Mesodermal cell (in vitro differentiated cells): ENCODE results near the gene ADRA2B.

ENCODE experiments used
- H3K27ac ChIP-seq: 2 replicates; pipeline ENCODE4 v1.7.0; 2013; ENCODE audit warnings: mild to moderate bottlenecking, low read depth, low read length, moderate library complexity; ENCODE audit not compliant: severe bottlenecking
- H3K36me3 ChIP-seq: 2 replicates; pipeline ENCODE4 v1.7.1; 2013; ENCODE audit warnings: mild to moderate bottlenecking, low read length, moderate library complexity; ENCODE audit not compliant: control insufficient read depth, insufficient read depth
- H3K4me1 ChIP-seq: one replicate; pipeline ENCODE4 v1.7.1; 2013; ENCODE audit warnings: mild to moderate bottlenecking, low read length; ENCODE audit not compliant: insufficient read depth, control insufficient read depth, poor library complexity, severe bottlenecking
- H3K4me3 ChIP-seq: 2 replicates; pipeline ENCODE4 v1.7.0; 2013; ENCODE audit warnings: low read length, control low read depth, mild to moderate bottlenecking; ENCODE audit not compliant: insufficient read depth, poor library complexity, severe bottlenecking; ENCODE audit errors: extremely low read depth
- H3K9me3 ChIP-seq: 2 replicates; pipeline ENCODE4 v1.7.1; 2013; ENCODE audit warnings: mild to moderate bottlenecking, low read length, moderate library complexity; ENCODE audit not compliant: control insufficient read depth
- WGBS, 2 experiments: methylation state at CpG; one replicate each; pipeline ENCODE4 v1.1.5; 2013; ENCODE audit warnings: missing lambda C conversion rate in 2 of 2; ENCODE audit not compliant: insufficient coverage in 2 of 2; 5-methylcytosine and 5-hydroxymethylcytosine counted together

The ADRA2B gene

DNA sequence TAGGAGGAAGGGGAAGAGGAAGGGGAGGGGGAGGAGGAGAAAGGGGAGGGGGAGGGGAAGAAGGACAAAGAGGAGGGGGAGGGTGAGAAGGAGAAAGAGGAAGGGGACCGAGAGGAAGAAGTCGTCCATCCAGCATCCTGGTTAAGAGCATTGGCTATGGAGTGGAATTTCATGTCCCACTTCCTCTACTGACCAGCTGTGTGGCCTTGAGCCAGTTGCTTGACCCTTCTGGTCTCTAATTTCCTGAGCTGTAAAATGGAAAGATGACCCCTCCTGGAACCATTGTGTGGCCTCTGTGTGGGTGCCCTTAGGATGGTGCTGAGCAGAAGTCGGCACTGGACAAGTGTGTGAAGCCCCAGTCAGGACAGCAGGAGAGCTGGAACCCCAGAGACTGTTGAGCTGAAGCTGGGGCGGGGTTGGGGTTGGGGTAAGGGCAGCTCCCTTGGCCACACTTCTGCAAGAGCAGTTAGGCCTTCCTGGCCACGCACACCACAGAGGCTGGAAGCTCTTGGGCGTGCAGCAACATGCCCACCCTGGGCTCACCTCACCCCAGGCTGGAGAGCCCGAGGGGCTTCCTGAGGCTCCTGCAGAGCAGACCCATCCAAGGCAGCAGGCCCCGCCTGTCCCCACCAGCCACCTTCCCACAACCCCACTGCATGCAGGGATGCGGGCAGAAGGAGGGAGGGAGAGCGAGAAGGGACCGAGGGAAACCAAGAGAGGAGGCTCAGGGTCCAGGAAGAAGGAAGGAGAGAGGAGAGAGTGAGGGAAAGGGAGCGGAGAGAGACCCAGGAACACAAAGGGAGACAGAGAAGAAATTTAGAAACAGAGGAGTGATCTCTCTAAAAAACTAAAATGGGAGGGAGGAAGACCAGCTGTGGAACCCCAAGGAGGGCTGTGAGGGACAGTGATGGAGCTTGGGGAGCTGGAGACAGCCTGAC, 16.2 kb downstream of the ADRA2B start:
- Histone ChIP-seq H3K9me3 (peaks cover 7% of the 10 kb centered on the region), H3K4me1 (peaks cover 22% of the 10 kb centered on the region), H3K36me3 (no peaks in the 10 kb centered on the region), H3K4me3 (no peak overlapping the region), H3K27ac (no peak overlapping the region)
- WGBS, 2 experiments: 60 to 73% methylated on average over 8 to 11 of the region's 12 CpGs

DNA sequence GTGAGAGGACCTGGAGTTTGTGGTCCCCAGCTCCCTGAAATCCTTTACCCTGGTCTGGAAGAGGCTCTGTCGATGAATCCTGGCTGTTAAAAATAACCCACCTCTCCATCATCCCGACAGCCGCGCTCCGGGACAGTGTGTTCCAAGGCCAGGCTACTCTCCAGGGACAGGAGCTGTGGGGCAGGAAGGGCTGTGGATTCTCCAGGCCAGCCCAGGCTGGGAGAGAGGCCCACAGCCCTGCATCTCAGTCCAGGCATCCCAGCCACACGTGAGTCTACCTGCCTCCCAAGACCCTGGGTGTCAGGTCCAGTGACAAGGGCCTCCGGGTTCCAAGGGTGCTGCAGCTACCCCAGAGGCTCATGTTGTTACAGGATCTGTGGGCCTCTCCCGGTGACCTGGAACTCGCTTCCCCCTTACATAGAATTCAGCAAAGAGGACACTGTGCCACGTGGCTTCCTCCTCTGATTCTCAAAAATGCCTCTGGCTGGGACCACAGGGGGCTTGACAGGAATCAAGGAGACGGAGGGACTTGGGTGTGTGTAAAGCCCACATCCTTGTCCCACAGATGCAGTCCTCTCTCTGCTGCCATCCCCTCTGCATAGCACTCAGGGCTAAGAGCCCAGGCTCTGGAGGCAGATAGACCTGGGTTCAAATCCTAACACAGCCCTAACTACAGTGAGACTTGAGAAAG, 17.3 kb downstream of the ADRA2B start:
- H3K27ac ChIP-seq: no peak overlapping the region
- H3K4me1 ChIP-seq: peaks cover 15% of the 10 kb centered on the region
- H3K4me3 ChIP-seq: no peak overlapping the region
- H3K36me3 ChIP-seq: no peaks in the 10 kb centered on the region
- no peaks in the 10 kb centered on the region for H3K9me3 ChIP-seq
- 55 to 88% methylated on average over 4 to 9 of the region's 11 CpGs for WGBS, 2 experiments

DNA sequence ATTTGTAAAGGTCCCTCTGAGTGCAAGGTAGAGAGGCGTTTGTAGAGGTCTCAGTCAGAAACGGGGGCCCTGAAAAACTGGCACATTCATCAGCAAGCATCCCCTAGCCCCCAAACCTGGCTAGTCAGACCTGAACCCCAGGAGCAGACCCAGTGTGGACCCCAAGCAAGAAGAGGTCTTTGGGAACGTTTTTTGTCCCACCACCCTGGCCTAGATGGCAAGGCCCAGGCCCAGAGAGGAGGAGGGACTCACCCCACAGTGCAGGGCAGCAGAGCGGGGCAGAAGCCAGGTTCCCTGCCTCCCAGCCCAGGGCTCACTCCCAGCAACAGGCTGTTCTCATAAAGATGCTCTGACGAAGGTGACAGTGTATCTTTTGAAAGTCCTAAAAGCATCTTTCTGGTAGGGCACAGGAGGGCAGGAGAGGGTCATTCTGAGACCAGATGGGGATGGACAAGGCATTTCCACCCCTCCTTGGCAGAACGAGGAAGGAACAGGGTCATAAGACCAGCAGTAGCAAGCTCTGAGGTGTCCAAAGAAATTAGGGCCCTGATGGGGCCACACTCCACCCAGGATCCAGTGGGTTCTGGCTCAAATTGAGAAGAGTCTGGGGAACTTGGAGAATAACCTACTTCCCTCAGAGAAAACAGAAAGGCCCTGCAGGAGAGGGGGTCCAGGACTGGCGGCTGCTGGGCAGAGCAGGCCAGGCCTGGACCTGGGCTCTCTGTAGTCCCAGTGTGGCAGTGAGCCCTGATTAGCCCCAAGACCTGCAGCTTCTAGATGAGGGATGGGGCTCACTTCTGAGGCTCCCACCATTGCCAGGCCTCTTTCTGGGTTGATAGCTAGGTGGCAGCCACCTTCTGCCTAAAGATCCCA, 18.2 kb downstream of the ADRA2B start:
- Histone ChIP-seq H3K4me3 (no peak overlapping the region), H3K4me1 (peaks cover 15% of the 10 kb centered on the region), H3K36me3 (no peaks in the 10 kb centered on the region), H3K9me3 (no peaks in the 10 kb centered on the region), H3K27ac (no peak overlapping the region)
- 85 to 91% methylated on average over 5 to 7 of the region's 7 CpGs for WGBS, 2 experiments

DNA sequence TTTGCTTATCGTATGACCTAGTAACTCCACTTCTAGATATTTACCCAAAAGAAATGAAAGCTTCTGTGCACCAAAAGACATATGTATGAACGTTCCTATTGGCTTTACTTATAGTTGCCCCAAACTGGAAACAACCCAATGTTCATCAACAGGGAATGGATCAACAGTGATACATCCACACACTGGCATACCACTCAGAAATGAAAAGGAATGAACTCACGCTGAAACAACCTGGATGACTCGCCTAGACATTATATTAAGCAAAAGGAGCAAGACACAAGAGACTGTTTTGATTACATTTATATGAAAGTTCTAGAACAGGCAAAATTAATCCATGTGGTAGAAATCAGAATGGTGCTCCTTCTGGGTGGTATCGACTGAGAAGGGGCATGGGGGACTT, 18.9 kb downstream of the ADRA2B start:
- WGBS, 2 experiments: 89 to 97% methylated on average over 4 of the region's 5 CpGs
- Histone ChIP-seq H3K4me1 (peaks cover 15% of the 10 kb centered on the region), H3K36me3 (no peaks in the 10 kb centered on the region), H3K27ac (no peak overlapping the region), H3K9me3 (no peaks in the 10 kb centered on the region), H3K4me3 (no peak overlapping the region)

DNA sequence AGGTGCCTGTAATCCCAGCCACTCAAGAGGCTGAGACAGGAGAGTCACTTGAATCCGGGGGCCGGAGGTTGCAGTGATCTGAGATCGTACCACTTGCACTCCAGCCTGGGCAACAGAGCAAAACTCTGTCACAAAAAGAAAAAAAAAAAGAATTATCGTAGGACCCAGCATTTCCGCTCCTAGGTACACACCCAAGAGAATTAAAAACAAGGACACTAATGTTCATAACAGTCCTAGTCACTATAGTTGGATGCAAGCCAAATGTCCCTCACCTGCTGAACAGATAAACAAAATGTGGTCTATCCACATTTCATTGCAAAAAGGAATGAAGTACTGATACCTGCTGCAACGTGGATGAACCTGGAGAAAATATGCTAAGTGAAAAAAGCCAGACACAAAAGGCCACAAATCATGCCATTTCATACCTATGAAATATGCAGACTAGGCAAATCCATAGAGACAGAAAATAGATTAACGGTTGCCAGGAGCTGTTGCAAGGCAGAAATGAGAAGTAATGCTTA, 21.2 kb downstream of the ADRA2B start:
- Histone ChIP-seq H3K27ac (no peak overlapping the region), H3K9me3 (no peaks in the 10 kb centered on the region), H3K36me3 (no peaks in the 10 kb centered on the region), H3K4me3 (no peak overlapping the region), H3K4me1 (peaks cover 6% of the 10 kb centered on the region)
- 87 to 90% methylated on average over 5 to 6 of the region's 7 CpGs for WGBS, 2 experiments

DNA sequence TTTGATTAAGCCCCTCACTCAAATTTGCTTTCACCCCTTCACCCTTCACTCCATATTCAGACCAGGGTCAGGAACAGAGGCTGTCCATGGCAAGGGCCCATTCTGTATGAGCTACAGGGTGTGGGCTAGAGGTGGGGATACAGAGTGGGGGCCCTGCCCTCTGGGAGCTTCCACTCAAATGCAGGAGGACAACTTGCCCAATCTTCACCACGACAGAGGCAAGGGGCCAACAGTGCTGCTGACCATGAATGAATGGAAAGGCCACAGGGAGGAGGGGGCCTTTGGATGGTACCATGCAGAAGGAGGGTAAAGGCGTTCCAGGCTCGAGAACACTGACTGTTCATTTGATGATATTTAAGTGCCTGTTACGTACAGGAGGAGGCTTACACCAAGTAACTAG, 22.8 kb downstream of the ADRA2B start:
- Histone ChIP-seq H3K36me3 (no peaks in the 10 kb centered on the region), H3K4me1 (peaks cover 5% of the 10 kb centered on the region), H3K4me3 (no peak overlapping the region), H3K9me3 (no peaks in the 10 kb centered on the region), H3K27ac (no peak overlapping the region)
- 97 to 100% methylated on average over 4 of the region's 4 CpGs for WGBS, 2 experiments

DNA sequence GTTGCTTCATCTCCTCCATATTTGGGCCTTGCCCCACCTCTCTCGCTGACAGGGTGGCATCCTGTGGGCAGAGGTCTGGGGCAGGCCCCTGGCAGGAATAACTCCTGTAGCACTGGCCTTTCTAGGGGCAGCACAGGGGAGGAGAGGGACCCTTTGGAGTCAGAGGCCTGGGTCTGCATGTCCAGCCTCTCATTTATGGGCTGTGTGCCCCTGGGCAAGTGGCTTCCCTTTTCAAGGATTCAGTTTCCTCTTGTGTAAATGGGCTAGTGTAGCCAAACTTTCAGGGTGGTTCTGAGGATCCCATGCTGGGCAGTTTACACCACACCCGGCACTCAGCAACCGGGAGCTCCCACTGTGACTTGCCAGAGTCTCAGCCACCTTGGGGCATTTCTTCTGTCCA, 23.4 kb downstream of the ADRA2B start:
- peaks cover 5% of the 10 kb centered on the region for H3K4me1 ChIP-seq
- no peaks in the 10 kb centered on the region for H3K9me3 ChIP-seq
- no peak overlapping the region for H3K27ac ChIP-seq
- H3K36me3 ChIP-seq: no peaks in the 10 kb centered on the region
- no peak overlapping the region for H3K4me3 ChIP-seq
- WGBS, 2 experiments: 98 to 100% methylated on average over 2 to 3 of the region's 3 CpGs

DNA sequence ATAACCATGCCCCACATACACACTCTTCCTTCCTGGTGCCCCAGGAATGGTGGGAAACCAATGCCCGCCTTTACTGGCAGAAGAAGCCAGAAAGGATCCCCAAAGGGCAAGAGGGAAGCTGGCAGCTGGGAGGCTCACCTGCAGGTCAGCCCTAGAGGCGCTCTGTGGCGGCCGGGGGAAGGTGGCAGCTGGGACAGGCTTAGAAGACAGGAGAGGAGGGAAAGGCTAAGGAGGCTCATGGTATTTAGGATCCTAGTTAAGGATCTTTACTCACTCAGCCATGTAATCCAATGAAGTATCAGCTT, 23.8 kb downstream of the ADRA2B start:
- H3K36me3 ChIP-seq: no peaks in the 10 kb centered on the region
- no peaks in the 10 kb centered on the region for H3K9me3 ChIP-seq
- peaks cover 5% of the 10 kb centered on the region for H3K4me1 ChIP-seq
- no peak overlapping the region for H3K4me3 ChIP-seq
- H3K27ac ChIP-seq: no peak overlapping the region
- 91 to 100% methylated on average over 1 to 3 of the region's 4 CpGs for WGBS, 2 experiments

DNA sequence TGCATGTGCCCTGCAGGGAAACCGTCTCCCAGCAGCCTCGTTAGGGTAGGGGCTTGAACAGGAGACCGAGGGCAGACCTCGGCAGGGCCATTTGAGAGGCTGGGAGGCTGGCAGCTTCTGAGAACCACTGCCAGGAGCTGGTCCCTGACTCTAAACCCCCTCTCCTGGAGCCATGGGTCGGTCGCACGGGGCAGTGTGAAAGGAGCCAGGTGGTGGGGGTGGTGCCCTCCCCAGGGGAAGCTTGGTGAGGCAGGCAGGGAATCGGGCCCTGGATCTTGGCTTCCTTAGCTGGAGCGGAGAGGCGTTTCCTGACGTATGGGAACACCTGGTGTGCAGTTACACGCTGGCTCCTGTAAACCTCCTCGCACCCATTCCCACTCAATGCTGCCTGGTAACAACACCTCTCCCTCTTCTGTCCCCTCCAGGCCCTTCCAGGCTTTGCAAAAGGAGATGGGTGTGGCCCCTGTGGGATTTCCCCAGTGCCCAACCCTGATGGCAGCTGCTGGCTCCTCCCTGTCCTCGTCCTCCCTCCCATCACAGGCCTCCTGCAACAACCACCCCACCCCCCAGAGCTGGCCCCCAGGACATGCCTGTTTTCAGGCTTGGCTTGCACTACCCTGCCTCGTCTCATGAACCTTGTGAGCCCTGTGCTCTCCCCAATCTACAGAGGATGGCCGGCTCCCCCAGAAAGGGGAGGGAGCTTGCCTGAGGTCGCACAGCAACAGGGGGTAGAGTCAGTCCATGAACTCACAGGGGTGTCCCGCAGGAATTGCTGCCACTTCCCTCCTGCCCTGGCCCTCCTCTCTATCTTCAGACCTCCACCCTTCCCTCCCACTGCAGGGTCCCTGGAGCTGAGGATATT, 24.4 kb downstream of the ADRA2B start:
- Histone ChIP-seq H3K36me3 (no peaks in the 10 kb centered on the region), H3K9me3 (no peaks in the 10 kb centered on the region), H3K4me1 (peaks cover 5% of the 10 kb centered on the region), H3K27ac (no peak overlapping the region), H3K4me3 (no peak overlapping the region)
- WGBS, 2 experiments: 76 to 79% methylated on average over 16 of the region's 18 CpGs
